WERI-Rb-1 (cell line): ENCODE measurements around the gene PLA2G4F.

ENCODE experiments used
- DNase-seq: peaks from one replicate; pipeline ENCODE4 v3.0.0-alpha.2; 2020
- H3K27ac ChIP-seq: fragments of 250-450 bp; sonication (Bioruptor Pico); 2 replicates; pipeline ENCODE4 v1.5.1; 2020; ENCODE audit warnings: mild to moderate bottlenecking, moderate library complexity
- H3K27me3 ChIP-seq: fragments of 250-450 bp; sonication (Bioruptor Pico); 2 replicates; pipeline ENCODE4 v1.5.1; 2021; ENCODE audit warnings: mild to moderate bottlenecking, low read depth, moderate library complexity; ENCODE audit not compliant: insufficient read depth, severe bottlenecking
- H3K36me3 ChIP-seq: fragments of 250-450 bp; sonication (Bioruptor Pico); 2 replicates; pipeline ENCODE4 v1.5.1; 2020; ENCODE audit warnings: mild to moderate bottlenecking, moderate library complexity
- H3K4me3 ChIP-seq: 2 replicates; pipeline ENCODE4 v1.5.1; 2011; ENCODE audit warnings: low read depth, mild to moderate bottlenecking, control low read depth, low read length
- H3K9me3 ChIP-seq: fragments of 250-450 bp; sonication (Bioruptor Pico); 2 replicates; pipeline ENCODE4 v1.5.1; 2021; ENCODE audit warnings: mild to moderate bottlenecking, moderate library complexity; ENCODE audit not compliant: severe bottlenecking
- TF ChIP-seq, protein P1 (sequence below): IDR thresholded peaks from 2 replicates; pipeline ENCODE4 v1.5.1; 2011; ENCODE audit warnings: low read depth, mild to moderate bottlenecking, control low read depth, inconsistent platforms, low read length

The PLA2G4F gene

DNA sequence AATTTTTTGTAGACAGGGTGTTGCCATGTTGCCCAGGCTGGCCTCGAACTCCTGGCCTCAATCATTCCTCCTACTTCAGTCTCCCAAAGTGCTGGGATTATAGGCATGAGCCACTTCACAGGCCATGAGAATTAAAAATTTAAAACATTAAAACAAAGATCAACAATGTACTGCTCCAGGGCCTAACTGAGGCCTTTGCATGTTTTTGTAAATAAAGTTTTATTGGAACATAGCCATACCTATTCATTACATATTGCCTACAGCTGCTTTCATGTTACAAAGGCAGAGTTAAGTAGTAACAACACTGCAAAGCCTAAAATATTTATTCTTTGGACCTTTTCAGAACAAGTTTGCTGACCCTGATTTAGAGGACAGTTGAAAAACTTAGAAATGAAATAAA, 42.1 kb upstream of the PLA2G4F start:
- Histone ChIP-seq H3K4me3 (no peak overlapping the region), H3K27me3 (no peaks in the 10 kb centered on the region), H3K9me3 (no peaks in the 10 kb centered on the region), H3K27ac (no peak overlapping the region), H3K36me3 (peaks cover 10% of the 10 kb centered on the region; the same call in 1 of the 2 replicates)
- DNase-seq = no peak
- TF ChIP-seq, protein P1, sequence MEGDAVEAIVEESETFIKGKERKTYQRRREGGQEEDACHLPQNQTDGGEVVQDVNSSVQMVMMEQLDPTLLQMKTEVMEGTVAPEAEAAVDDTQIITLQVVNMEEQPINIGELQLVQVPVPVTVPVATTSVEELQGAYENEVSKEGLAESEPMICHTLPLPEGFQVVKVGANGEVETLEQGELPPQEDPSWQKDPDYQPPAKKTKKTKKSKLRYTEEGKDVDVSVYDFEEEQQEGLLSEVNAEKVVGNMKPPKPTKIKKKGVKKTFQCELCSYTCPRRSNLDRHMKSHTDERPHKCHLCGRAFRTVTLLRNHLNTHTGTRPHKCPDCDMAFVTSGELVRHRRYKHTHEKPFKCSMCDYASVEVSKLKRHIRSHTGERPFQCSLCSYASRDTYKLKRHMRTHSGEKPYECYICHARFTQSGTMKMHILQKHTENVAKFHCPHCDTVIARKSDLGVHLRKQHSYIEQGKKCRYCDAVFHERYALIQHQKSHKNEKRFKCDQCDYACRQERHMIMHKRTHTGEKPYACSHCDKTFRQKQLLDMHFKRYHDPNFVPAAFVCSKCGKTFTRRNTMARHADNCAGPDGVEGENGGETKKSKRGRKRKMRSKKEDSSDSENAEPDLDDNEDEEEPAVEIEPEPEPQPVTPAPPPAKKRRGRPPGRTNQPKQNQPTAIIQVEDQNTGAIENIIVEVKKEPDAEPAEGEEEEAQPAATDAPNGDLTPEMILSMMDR = no peak

DNA sequence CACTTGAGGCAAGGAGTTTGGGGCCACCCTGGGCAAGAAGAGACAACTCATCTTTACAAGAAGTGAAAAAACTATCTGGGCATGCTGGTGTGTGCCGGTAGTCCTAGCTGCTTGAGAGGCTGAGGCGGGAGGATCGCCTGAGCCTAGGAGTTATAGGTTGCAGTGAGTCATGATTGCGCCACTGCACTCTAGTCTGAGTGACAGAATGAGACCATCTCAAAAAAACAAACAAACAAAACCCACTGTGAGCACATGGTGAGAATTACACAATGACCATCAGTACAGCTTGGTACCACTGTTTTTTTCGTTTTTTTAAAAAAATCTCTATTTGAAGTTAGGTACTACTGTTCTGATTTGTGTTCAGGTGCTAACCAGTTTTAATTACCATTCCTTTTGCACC, 38.1 kb upstream of the PLA2G4F start:
- Histone ChIP-seq H3K27me3 (no peaks in the 10 kb centered on the region), H3K4me3 (no peak overlapping the region), H3K36me3 (peaks cover 13% of the 10 kb centered on the region), H3K9me3 (no peaks in the 10 kb centered on the region), H3K27ac (no peak overlapping the region)
- DNase-seq = no peak
- TF ChIP-seq, protein P1 = no peak

DNA sequence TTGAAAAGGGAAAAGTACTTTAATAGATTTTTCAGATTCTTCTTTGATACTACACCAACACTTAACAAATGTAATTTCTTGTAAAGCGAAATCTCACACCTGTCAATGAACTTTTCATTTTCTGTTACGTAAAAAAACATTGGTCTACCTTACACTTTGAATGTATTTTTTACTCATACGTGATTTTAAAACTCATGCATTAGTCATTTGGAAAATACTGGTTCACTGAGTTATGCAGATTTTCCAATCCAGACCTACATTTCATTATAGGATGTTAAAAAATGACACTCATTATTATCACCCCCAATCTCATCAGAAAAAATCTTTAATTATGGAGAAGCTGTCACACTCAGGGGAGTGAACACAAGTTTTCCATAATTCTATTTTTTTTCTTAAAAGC, 36.9 kb upstream of the PLA2G4F start:
- H3K27me3 ChIP-seq = no peaks in the 10 kb centered on the region
- H3K4me3 ChIP-seq = no peak overlapping the region
- peaks cover 23% of the 10 kb centered on the region for H3K36me3 ChIP-seq
- H3K9me3 ChIP-seq = no peaks in the 10 kb centered on the region
- no peak overlapping the region for H3K27ac ChIP-seq
- DNase-seq = no peak
- TF ChIP-seq, protein P1 = no peak

- no peaks in the 10 kb centered on the region for H3K27me3 ChIP-seq
- no peak overlapping the region for H3K27ac ChIP-seq
- TF ChIP-seq, protein P1 = no peak
- no peak overlapping the region for H3K4me3 ChIP-seq
- no peak for DNase-seq
- H3K36me3 ChIP-seq = peaks cover 32% of the 10 kb centered on the region
- H3K9me3 ChIP-seq = no peaks in the 10 kb centered on the region
Observed at GRCh38 chr15:42191610-42192346, 35.3 kb upstream of the PLA2G4F start.

DNA sequence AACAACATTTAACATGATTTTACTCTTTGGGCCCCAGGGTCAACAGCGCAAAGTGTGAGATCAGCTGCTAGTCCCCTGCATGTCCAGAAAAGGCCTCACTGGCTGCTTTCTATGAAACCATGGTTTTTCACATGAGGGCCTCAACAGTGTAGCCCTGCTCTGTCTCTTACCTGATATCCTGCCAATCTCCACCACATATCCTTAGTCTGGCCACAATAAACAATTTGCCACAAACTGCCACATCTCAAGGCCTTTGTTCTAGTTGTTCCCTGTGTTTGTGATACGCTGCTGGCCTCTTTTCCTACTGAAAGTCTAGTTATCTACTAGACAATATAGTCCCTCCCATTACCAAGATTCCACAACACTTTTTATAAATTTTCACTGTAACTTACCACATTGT, 33.9 kb upstream of the PLA2G4F start:
- peaks cover 42% of the 10 kb centered on the region for H3K36me3 ChIP-seq
- H3K9me3 ChIP-seq = no peaks in the 10 kb centered on the region
- no peak for DNase-seq
- TF ChIP-seq, protein P1 = no peak
- no peaks in the 10 kb centered on the region for H3K27me3 ChIP-seq
- no peak overlapping the region for H3K4me3 ChIP-seq
- no peak overlapping the region for H3K27ac ChIP-seq

DNA sequence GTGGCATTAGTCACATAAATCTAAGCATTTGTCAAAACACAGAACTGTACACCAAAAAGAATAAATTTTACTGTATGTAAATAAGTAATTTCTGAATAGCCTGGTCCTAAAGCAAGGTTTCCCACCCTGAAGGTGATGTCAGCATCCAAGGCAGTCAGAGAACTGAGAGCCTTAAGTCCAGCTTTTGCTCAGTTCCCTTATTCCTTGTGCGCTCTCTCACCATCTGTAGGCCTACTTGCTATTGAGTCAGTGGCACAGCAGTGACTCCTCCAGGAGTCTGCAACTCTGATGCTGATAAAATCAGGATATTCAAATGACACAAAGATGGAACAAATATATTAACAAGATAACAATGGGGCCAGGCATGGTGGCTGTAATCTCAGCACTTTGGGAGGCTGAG, 29.4 kb upstream of the PLA2G4F start:
- H3K9me3 ChIP-seq = no peaks in the 10 kb centered on the region
- DNase-seq = no peak
- no peak overlapping the region for H3K4me3 ChIP-seq
- TF ChIP-seq, protein P1 = no peak
- H3K27me3 ChIP-seq = no peaks in the 10 kb centered on the region
- no peak overlapping the region for H3K27ac ChIP-seq
- peaks cover 54% of the 10 kb centered on the region for H3K36me3 ChIP-seq
